GM23338 (cell line): ENCODE measurements around the gene COL25A1. TPM values are rescaled to one million over a fixed set of nuclear protein-coding genes. Genes with fewer than 3 reads are reported as not detected.

Source experiments
- ATAC-seq: fragments of 200-7000 bp; cut with Tn5 transposase; 3 replicates; pipeline ENCODE4 v1.9.1; 2020
- DNase-seq: peaks from one replicate; pipeline ENCODE4 v3.0.0-alpha.2; 2015; ENCODE audit warnings: low spot score
- H2AFZ ChIP-seq: fragments of 200-600 bp; sonication (generic); 2 replicates; pipeline ENCODE4 v1.8.0; 2016; ENCODE audit warnings: antibody characterized with exemption, mild to moderate bottlenecking, moderate library complexity
- H3F3A ChIP-seq: fragments of 200-600 bp; sonication (generic); replicated peaks from 2 replicates; pipeline ENCODE4 v1.8.0; 2017; ENCODE audit warnings: antibody characterized with exemption, mixed run types, low read depth
- H3K27ac ChIP-seq: fragments of 200-600 bp; sonication (generic); 2 replicates; pipeline ENCODE4 v1.6.1; 2016; ENCODE audit warnings: low read depth
- H3K27me3 ChIP-seq: fragments of 200-600 bp; sonication (generic); 2 replicates; pipeline ENCODE4 v1.8.0; 2016; ENCODE audit warnings: mild to moderate bottlenecking, mixed run types, moderate library complexity; ENCODE audit not compliant: insufficient read depth
- H3K36me3 ChIP-seq: fragments of 200-600 bp; sonication (generic); 2 replicates; pipeline ENCODE4 v1.8.0; 2016; ENCODE audit warnings: mild to moderate bottlenecking; ENCODE audit not compliant: insufficient read depth
- H3K4me1 ChIP-seq: fragments of 200-600 bp; sonication (generic); 2 replicates; pipeline ENCODE4 v1.8.0; 2016; ENCODE audit warnings: mild to moderate bottlenecking, moderate library complexity; ENCODE audit not compliant: insufficient read depth
- H3K4me2 ChIP-seq: fragments of 200-600 bp; sonication (generic); 2 replicates; pipeline ENCODE4 v1.7.1; 2017; ENCODE audit warnings: mixed run types
- H3K4me3 ChIP-seq: fragments of 200-600 bp; sonication (generic); 2 replicates; pipeline ENCODE4 v1.6.1; 2016; ENCODE audit warnings: mixed run types
- H3K79me2 ChIP-seq: fragments of 200-600 bp; sonication (generic); replicated peaks from 2 replicates; pipeline ENCODE4 v1.8.0; 2017; ENCODE audit warnings: mild to moderate bottlenecking; ENCODE audit not compliant: insufficient read depth
- H3K9me2 ChIP-seq: fragments of 200-600 bp; sonication (generic); 2 replicates; pipeline ENCODE4 v1.8.0; 2017; ENCODE audit not compliant: insufficient read depth
- H4K20me1 ChIP-seq: fragments of 200-600 bp; sonication (generic); replicated peaks from 2 replicates; pipeline ENCODE4 v1.8.0; 2017; ENCODE audit warnings: mild to moderate bottlenecking; ENCODE audit not compliant: insufficient read depth
- H3K27ac Mint-ChIP-seq: 2 replicates; pipeline ENCODE4 v1.8.0; 2020; ENCODE audit warnings: inconsistent platforms, mild to moderate bottlenecking, moderate library complexity, mixed read lengths
- H3K27me3 Mint-ChIP-seq: 3 replicates; pipeline ENCODE4 v1.8.0; 2022; ENCODE audit warnings: low read depth, mild to moderate bottlenecking, moderate library complexity, mixed read lengths, inconsistent platforms; ENCODE audit not compliant: insufficient read depth, poor library complexity
- H3K36me3 Mint-ChIP-seq: 3 replicates; pipeline ENCODE4 v1.8.0; 2021; ENCODE audit warnings: low read depth, mild to moderate bottlenecking, inconsistent platforms, moderate library complexity, mixed read lengths
- H3K4me1 Mint-ChIP-seq: 3 replicates; pipeline ENCODE4 v1.8.0; 2020; ENCODE audit warnings: mild to moderate bottlenecking, inconsistent platforms, mixed read lengths
- H3K4me3 Mint-ChIP-seq: 3 replicates; pipeline ENCODE4 v1.8.0; 2021; ENCODE audit warnings: moderate library complexity, mild to moderate bottlenecking, inconsistent platforms, mixed read lengths
- H3K9me3 Mint-ChIP-seq: 3 replicates; pipeline ENCODE4 v1.8.0; 2020; ENCODE audit warnings: moderate library complexity, mild to moderate bottlenecking, inconsistent platforms, mixed read lengths
- EZH2 ChIP-seq: fragments of 200-600 bp; sonication (generic); IDR thresholded peaks from one replicate; pipeline ENCODE4 v1.8.0; 2017; ENCODE audit warnings: antibody characterized with exemption, mild to moderate bottlenecking, low read depth; ENCODE audit not compliant: unreplicated experiment
- EZH2phosphoT487 ChIP-seq: fragments of 200-600 bp; sonication (generic); IDR thresholded peaks from one replicate; pipeline ENCODE4 v1.8.1; 2018; ENCODE audit warnings: antibody characterized with exemption; ENCODE audit not compliant: unreplicated experiment
- JUNB ChIP-seq: IDR thresholded peaks from one replicate; pipeline ENCODE4 v1.6.1; 2016; ENCODE audit warnings: antibody characterized with exemption; ENCODE audit not compliant: unreplicated experiment
- STAT1 ChIP-seq: IDR thresholded peaks from one replicate; pipeline ENCODE4 v1.6.1; 2016; ENCODE audit warnings: antibody characterized with exemption; ENCODE audit not compliant: unreplicated experiment
- ZNF114 ChIP-seq: fragments of 250-450 bp; sonication (Bioruptor Pico); IDR thresholded peaks from 2 replicates; pipeline ENCODE4 v1.5.0; 2020; ENCODE audit warnings: mild to moderate bottlenecking, moderate library complexity
- ZNF331 ChIP-seq: fragments of 250-450 bp; sonication (Bioruptor Pico); IDR thresholded peaks from 2 replicates; pipeline ENCODE4 v1.5.0; 2020; ENCODE audit warnings: low read depth, mild to moderate bottlenecking, moderate library complexity
- polyA plus RNA-seq: library from polyadenylated mRNA; unstranded; fragments of >200 nt; fragmentation: Nextera tagmentation; extraction: Ambion mirVana; gene quantifications from 2 replicates; pipeline ENCODE4 v1.2.1, GENCODE V29; 2016
- total RNA-seq: library from RNA; depleted of rRNA; stranded (reverse); fragments of >200 nt; shearing (Covaris generic); gene quantifications from 2 replicates; pipeline ENCODE4 v1.2.3, GENCODE V29; 2014
- TF ChIP-seq, protein P1 (sequence below), 2 experiments: fragments of 200-600 bp in 1 of 2; sonication (generic) in 1 of 2; conservative IDR thresholded peaks; 2 replicates each; pipeline versions ENCODE4 v1.5.1 to v1.6.1; 2016 to 2017; ENCODE audit warnings: antibody characterized with exemption in 2 of 2, low read depth in 2 of 2, mild to moderate bottlenecking in 2 of 2, moderate library complexity in 1 of 2
- TF ChIP-seq, protein P2 (sequence below): fragments of 250-450 bp; sonication (Bioruptor Pico); IDR thresholded peaks from 2 replicates; pipeline ENCODE4 v1.5.0; 2020; ENCODE audit warnings: mild to moderate bottlenecking, moderate library complexity
- TF ChIP-seq, protein P3 (sequence below): IDR thresholded peaks from 2 replicates; pipeline ENCODE4 v1.6.1; 2016; ENCODE audit warnings: antibody characterized with exemption
- TF ChIP-seq, protein P4 (sequence below): IDR thresholded peaks from one replicate; pipeline ENCODE4 v1.6.1; 2018; ENCODE audit warnings: antibody characterized with exemption; ENCODE audit not compliant: unreplicated experiment

COL25A1 gene
- total and polyA plus RNA-seq, 2 experiments from 2014 or later: 3.9 to 5.6 TPM

DNA sequence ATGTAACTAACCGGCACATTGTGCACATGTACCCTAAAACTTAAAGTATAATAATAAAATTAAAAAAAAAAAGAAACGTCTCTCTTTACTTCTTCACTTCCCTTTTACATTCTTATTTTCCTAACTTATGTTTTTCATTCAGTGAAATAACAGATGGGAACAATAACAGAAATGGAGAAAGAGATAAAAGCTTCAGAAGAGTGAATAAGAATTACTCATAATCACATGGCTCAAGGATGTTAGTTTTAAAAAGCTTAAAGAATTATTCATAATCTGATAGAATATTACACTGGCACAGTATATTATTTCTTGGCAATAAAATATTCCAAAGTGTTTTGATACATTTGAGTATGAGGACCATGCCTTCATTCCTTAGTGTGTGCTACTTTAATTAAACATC lies 175.6 kb downstream of the COL25A1 start:
- no peak overlapping the region for H3K4me3 ChIP-seq
- DNase-seq (no peak), ATAC-seq (no peak)
- no peak for TF ChIP-seq STAT1
- TF ChIP-seq, protein P1, sequence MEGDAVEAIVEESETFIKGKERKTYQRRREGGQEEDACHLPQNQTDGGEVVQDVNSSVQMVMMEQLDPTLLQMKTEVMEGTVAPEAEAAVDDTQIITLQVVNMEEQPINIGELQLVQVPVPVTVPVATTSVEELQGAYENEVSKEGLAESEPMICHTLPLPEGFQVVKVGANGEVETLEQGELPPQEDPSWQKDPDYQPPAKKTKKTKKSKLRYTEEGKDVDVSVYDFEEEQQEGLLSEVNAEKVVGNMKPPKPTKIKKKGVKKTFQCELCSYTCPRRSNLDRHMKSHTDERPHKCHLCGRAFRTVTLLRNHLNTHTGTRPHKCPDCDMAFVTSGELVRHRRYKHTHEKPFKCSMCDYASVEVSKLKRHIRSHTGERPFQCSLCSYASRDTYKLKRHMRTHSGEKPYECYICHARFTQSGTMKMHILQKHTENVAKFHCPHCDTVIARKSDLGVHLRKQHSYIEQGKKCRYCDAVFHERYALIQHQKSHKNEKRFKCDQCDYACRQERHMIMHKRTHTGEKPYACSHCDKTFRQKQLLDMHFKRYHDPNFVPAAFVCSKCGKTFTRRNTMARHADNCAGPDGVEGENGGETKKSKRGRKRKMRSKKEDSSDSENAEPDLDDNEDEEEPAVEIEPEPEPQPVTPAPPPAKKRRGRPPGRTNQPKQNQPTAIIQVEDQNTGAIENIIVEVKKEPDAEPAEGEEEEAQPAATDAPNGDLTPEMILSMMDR (conservative IDR thresholded peaks at IDR 0.05; ENCODE audit: low read depth in 2 of 2): no peak
- H3K79me2 ChIP-seq: no peaks in the 10 kb centered on the region
- H3K4me1 ChIP-seq: no peaks in the 10 kb centered on the region
- no peak overlapping the region for H3K27ac ChIP-seq
- Mint-ChIP-seq H3K4me3 (no peak overlapping the region), H3K9me3 (no peaks in the 10 kb centered on the region), H3K27ac (no peak overlapping the region), H3K36me3 (no peaks in the 10 kb centered on the region), H3K4me1 (peaks cover 14% of the 10 kb centered on the region), H3K27me3 (no peaks in the 10 kb centered on the region)
- H3K36me3 ChIP-seq: no peaks in the 10 kb centered on the region
- H3F3A ChIP-seq: no peaks in the 10 kb centered on the region
- no peak overlapping the region for H2AFZ ChIP-seq
- no peaks in the 10 kb centered on the region for H4K20me1 ChIP-seq
- no peaks in the 10 kb centered on the region for H3K27me3 ChIP-seq
- H3K4me2 ChIP-seq: no peak overlapping the region
- H3K9me2 ChIP-seq: no peaks in the 10 kb centered on the region

DNA sequence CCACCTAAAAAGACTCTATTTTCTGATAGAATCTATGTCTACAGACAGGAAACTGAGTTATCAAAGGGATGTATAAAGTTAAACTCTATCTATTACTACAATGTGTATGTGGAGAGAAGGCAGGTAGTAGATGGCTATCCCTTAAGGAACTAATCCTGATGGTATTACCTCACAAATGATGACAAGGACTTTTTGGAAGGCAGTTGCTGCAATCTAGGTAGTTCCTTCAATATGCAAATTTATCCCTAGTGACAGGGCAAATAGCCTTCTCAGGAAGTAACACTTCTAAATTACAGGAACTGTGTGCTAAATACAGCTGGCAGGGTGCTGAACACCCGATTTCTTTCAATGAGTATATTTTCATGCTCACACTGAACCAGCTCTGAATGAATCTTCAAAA lies 177.4 kb downstream of the COL25A1 start:
- H3K27me3 ChIP-seq: no peaks in the 10 kb centered on the region
- H3K27me3 Mint-ChIP-seq: no peaks in the 10 kb centered on the region
- no peak overlapping the region for H3K27ac ChIP-seq
- DNase-seq (peak; percentile 45), ATAC-seq (peak; percentile 52)
- no peaks in the 10 kb centered on the region for H3K36me3 ChIP-seq
- H3K79me2 ChIP-seq: no peaks in the 10 kb centered on the region
- H3K4me2 ChIP-seq: no peak overlapping the region
- no peak overlapping the region for H3K4me3 Mint-ChIP-seq
- no peaks in the 10 kb centered on the region for H3K4me1 ChIP-seq
- H3F3A ChIP-seq: no peaks in the 10 kb centered on the region
- H3K4me1 Mint-ChIP-seq: peaks cover 10% of the 10 kb centered on the region
- H3K36me3 Mint-ChIP-seq: no peaks in the 10 kb centered on the region
- H3K4me3 ChIP-seq: no peak overlapping the region
- peak overlapping the region; percentile 90 for H3K27ac Mint-ChIP-seq
- H4K20me1 ChIP-seq: no peaks in the 10 kb centered on the region
- H2AFZ ChIP-seq: no peak overlapping the region
- H3K9me2 ChIP-seq: no peaks in the 10 kb centered on the region
- H3K9me3 Mint-ChIP-seq: no peaks in the 10 kb centered on the region
- TF ChIP-seq, protein P2, sequence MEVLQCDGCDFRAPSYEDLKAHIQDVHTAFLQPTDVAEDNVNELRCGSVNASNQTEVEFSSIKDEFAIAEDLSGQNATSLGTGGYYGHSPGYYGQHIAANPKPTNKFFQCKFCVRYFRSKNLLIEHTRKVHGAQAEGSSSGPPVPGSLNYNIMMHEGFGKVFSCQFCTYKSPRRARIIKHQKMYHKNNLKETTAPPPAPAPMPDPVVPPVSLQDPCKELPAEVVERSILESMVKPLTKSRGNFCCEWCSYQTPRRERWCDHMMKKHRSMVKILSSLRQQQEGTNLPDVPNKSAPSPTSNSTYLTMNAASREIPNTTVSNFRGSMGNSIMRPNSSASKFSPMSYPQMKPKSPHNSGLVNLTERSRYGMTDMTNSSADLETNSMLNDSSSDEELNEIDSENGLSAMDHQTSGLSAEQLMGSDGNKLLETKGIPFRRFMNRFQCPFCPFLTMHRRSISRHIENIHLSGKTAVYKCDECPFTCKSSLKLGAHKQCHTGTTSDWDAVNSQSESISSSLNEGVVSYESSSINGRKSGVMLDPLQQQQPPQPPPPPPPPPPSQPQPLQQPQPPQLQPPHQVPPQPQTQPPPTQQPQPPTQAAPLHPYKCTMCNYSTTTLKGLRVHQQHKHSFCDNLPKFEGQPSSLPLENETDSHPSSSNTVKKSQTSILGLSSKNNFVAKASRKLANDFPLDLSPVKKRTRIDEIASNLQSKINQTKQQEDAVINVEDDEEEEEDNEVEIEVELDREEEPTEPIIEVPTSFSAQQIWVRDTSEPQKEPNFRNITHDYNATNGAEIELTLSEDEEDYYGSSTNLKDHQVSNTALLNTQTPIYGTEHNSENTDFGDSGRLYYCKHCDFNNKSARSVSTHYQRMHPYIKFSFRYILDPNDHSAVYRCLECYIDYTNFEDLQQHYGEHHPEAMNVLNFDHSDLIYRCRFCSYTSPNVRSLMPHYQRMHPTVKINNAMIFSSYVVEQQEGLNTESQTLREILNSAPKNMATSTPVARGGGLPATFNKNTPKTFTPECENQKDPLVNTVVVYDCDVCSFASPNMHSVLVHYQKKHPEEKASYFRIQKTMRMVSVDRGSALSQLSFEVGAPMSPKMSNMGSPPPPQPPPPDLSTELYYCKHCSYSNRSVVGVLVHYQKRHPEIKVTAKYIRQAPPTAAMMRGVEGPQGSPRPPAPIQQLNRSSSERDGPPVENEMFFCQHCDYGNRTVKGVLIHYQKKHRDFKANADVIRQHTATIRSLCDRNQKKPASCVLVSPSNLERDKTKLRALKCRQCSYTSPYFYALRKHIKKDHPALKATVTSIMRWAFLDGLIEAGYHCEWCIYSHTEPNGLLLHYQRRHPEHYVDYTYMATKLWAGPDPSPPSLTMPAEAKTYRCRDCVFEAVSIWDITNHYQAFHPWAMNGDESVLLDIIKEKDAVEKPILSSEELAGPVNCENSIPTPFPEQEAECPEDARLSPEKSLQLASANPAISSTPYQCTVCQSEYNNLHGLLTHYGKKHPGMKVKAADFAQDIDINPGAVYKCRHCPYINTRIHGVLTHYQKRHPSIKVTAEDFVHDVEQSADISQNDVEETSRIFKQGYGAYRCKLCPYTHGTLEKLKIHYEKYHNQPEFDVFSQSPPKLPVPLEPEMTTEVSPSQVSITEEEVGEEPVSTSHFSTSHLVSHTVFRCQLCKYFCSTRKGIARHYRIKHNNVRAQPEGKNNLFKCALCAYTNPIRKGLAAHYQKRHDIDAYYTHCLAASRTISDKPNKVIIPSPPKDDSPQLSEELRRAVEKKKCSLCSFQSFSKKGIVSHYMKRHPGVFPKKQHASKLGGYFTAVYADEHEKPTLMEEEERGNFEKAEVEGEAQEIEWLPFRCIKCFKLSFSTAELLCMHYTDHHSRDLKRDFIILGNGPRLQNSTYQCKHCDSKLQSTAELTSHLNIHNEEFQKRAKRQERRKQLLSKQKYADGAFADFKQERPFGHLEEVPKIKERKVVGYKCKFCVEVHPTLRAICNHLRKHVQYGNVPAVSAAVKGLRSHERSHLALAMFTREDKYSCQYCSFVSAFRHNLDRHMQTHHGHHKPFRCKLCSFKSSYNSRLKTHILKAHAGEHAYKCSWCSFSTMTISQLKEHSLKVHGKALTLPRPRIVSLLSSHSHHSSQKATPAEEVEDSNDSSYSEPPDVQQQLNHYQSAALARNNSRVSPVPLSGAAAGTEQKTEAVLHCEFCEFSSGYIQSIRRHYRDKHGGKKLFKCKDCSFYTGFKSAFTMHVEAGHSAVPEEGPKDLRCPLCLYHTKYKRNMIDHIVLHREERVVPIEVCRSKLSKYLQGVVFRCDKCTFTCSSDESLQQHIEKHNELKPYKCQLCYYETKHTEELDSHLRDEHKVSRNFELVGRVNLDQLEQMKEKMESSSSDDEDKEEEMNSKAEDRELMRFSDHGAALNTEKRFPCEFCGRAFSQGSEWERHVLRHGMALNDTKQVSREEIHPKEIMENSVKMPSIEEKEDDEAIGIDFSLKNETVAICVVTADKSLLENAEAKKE: no peak
- TF ChIP-seq, protein P3, sequence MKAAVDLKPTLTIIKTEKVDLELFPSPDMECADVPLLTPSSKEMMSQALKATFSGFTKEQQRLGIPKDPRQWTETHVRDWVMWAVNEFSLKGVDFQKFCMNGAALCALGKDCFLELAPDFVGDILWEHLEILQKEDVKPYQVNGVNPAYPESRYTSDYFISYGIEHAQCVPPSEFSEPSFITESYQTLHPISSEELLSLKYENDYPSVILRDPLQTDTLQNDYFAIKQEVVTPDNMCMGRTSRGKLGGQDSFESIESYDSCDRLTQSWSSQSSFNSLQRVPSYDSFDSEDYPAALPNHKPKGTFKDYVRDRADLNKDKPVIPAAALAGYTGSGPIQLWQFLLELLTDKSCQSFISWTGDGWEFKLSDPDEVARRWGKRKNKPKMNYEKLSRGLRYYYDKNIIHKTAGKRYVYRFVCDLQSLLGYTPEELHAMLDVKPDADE: no peak
- no peak for TF ChIP-seq STAT1
- no peak for TF ChIP-seq ZNF114 (CRISPR knock-in tag)
- no peak for TF ChIP-seq EZH2phosphoT487
- TF ChIP-seq ZNF331 (CRISPR knock-in tag): no peak
- TF ChIP-seq JUNB: no peak
- TF ChIP-seq, protein P4, sequence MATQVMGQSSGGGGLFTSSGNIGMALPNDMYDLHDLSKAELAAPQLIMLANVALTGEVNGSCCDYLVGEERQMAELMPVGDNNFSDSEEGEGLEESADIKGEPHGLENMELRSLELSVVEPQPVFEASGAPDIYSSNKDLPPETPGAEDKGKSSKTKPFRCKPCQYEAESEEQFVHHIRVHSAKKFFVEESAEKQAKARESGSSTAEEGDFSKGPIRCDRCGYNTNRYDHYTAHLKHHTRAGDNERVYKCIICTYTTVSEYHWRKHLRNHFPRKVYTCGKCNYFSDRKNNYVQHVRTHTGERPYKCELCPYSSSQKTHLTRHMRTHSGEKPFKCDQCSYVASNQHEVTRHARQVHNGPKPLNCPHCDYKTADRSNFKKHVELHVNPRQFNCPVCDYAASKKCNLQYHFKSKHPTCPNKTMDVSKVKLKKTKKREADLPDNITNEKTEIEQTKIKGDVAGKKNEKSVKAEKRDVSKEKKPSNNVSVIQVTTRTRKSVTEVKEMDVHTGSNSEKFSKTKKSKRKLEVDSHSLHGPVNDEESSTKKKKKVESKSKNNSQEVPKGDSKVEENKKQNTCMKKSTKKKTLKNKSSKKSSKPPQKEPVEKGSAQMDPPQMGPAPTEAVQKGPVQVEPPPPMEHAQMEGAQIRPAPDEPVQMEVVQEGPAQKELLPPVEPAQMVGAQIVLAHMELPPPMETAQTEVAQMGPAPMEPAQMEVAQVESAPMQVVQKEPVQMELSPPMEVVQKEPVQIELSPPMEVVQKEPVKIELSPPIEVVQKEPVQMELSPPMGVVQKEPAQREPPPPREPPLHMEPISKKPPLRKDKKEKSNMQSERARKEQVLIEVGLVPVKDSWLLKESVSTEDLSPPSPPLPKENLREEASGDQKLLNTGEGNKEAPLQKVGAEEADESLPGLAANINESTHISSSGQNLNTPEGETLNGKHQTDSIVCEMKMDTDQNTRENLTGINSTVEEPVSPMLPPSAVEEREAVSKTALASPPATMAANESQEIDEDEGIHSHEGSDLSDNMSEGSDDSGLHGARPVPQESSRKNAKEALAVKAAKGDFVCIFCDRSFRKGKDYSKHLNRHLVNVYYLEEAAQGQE: no peak
- TF ChIP-seq EZH2: no peak
